ENCODE measurements around the gene CALU. TPM values are rescaled to one million over a fixed set of nuclear protein-coding genes. Genes with fewer than 3 reads are reported as not detected.

The CALU gene
- total RNA-seq, 1 experiment from 2014 or later = 168 TPM

- H2AFZ ChIP-seq (ENCODE audit: low read length) = no peak overlapping the region
- H4K8ac ChIP-seq (replicated peaks; ENCODE audit: insufficient read length, low read depth, low read length) = no peak overlapping the region
- TF ChIP-seq CTCF (conservative IDR thresholded peaks at IDR 0.05) = no peak
- no peak overlapping the region for H3K4me2 ChIP-seq (ENCODE audit: insufficient read depth, insufficient read length, low read length)
- H3K4ac ChIP-seq (ENCODE audit: low read depth, low read length) = no peak overlapping the region
- H2BK20ac ChIP-seq (ENCODE audit: low read depth, low read length, poor library complexity, severe bottlenecking) = no peak overlapping the region
- H3K27me3 Mint-ChIP-seq (ENCODE audit: low read depth) = peaks cover 2% of the 10 kb centered on the region; the same call in 1 of the 2 replicates
- H3K36me3 Mint-ChIP-seq (ENCODE audit: insufficient read depth in 1 of 3, low read depth in 3 of 3) = no peaks in the 10 kb centered on the region
- no peak overlapping the region for H2BK15ac ChIP-seq (ENCODE audit: low read depth, low read length)
- no peak overlapping the region for H4K91ac ChIP-seq (ENCODE audit: insufficient read length, low read depth, low read length)
- no peak overlapping the region for H3K27ac Mint-ChIP-seq
- H3T11ph ChIP-seq (ENCODE audit: low read length) = no peak overlapping the region
- H3K9ac ChIP-seq (ENCODE audit: extremely low read depth, insufficient read length, low read length) = no peak overlapping the region
- H3K9me3 Mint-ChIP-seq = no peaks in the 10 kb centered on the region
- H3K79me2 ChIP-seq (ENCODE audit: insufficient read depth, low read length) = no peaks in the 10 kb centered on the region
- H3K27me3 ChIP-seq (ENCODE audit: insufficient read depth, low read length) = no peaks in the 10 kb centered on the region
- H3K4me3 Mint-ChIP-seq = no peak overlapping the region
- H3K9me3 ChIP-seq (ENCODE audit: control insufficient read depth, low read depth, low read length) = no peaks in the 10 kb centered on the region
- H2AK5ac ChIP-seq (ENCODE audit: insufficient read length, low read length) = no peak overlapping the region
- no peaks in the 10 kb centered on the region for H3K23me2 ChIP-seq (ENCODE audit: insufficient read length, low read depth, low read length, poor library complexity, severe bottlenecking)
- no peak overlapping the region for H3K18ac ChIP-seq (ENCODE audit: insufficient read length, low read depth, low read length)
- peaks cover 5 to 13% of the 10 kb centered on the region in 2 experiments; a peak in 3 of 4 replicates for H3K4me1 Mint-ChIP-seq
- no peaks in the 10 kb centered on the region for H4K20me1 ChIP-seq (ENCODE audit: control insufficient read depth, insufficient read depth, insufficient read length)
- no peak overlapping the region for H2BK5ac ChIP-seq (ENCODE audit: insufficient read length, low read length)
- H4K5ac ChIP-seq (ENCODE audit: insufficient read length, low read depth, low read length) = no peak overlapping the region
- H2BK120ac ChIP-seq (ENCODE audit: low read depth, low read length, poor library complexity, severe bottlenecking) = no peak overlapping the region
- H3K23ac ChIP-seq (ENCODE audit: insufficient read length, low read depth, low read length) = no peak overlapping the region
- no peak for DNase-seq
- H3K56ac ChIP-seq (ENCODE audit: insufficient read length, low read depth, low read length) = no peak overlapping the region
- H2BK12ac ChIP-seq (ENCODE audit: insufficient read length, low read depth, low read length) = no peak overlapping the region
- no CpG with 5 or more reads among the region's 2 CpGs for WGBS (ENCODE audit: extremely low coverage, insufficient read length, low lambda C conversion rate)
- no peaks in the 10 kb centered on the region for H3K79me1 ChIP-seq (ENCODE audit: insufficient read depth, low read depth, low read length, poor library complexity, severe bottlenecking)
- no peaks in the 10 kb centered on the region for H3K4me1 ChIP-seq (ENCODE audit: insufficient read depth, low read length)
- no peak overlapping the region for H3K14ac ChIP-seq (ENCODE audit: insufficient read depth, low read length)
- H3K27ac ChIP-seq (ENCODE audit: insufficient read length, low read depth, low read length) = no peak overlapping the region
These were observed 13.6 kb upstream of the CALU start for GRCh38 chr7:128725531-128725930.

Data from H9 (cell line).